NCI-H2227 (cell line): ENCODE measurements around the gene KIF2C.
"Not testable (repeated sequence)": the region's sequence is repeated elsewhere in the genome, so short reads cannot be mapped to it uniquely, and the experiment has no call there.

ENCODE experiments used
- DNase-seq: peaks from one replicate; lab custom pipeline; 2025; ENCODE audit not compliant: unreplicated experiment; lab: John Stamatoyannopoulos, UW

KIF2C gene

DNA sequence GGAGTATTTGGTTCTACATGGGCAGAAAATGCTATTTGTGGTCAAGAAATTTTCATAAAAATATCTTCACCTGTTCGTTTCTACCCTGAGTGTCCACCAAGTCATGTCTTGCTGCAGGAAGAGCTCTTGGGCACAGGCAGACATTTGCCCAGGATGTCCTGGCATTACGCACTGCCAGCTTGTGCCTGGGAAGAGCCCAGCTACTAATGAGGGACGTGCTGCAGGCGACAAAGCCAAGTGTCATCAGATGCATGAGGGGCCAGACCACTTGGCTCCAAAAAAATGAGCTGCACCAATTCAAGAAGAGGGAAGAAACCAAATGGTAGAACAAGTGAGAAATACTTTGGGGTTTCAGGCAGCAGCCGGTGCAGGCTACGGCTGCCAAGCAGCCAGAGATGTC, 21.5 kb upstream of the KIF2C start:
- no peak for DNase-seq

DNA sequence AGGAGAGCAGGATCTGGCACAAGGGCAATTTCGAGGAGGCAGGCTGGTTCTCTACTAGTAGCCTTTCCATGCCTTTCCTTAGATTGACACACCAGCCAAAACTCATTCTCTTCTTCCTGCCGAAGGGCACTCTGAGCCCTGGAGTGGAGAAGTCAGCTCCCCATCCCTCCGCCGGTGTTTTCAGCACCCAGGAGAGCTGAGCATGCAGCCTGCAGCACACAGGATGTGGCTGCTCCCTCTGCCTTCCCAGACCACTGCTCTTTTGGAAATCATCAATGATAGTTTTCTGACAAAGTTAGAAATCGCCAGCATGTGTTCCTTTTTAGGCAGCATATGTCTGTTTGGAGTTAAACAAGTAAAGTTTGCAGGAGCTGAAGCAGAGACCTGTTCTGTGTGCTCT, 20.3 kb upstream of the KIF2C start:
- no peak for DNase-seq

DNA sequence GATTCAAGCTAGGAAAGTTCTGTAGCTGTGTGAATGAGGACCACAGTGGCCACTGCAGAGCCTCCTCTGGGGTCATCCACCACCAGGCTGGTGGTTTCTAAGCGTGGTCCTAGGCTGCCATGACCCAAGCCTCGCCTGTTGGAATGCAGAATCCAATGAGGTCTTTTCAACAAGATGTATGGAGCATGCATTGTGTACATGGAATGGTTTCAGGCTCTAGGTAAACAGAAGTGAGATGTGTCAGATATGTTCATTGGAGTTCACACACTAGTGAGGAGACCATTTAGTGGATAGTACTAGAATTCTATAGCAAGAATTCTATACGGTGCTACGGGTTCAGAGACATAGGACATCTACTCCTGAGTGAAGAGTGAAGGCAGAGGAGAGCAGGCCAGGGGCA, 19.4 kb upstream of the KIF2C start:
- no peak for DNase-seq

DNA sequence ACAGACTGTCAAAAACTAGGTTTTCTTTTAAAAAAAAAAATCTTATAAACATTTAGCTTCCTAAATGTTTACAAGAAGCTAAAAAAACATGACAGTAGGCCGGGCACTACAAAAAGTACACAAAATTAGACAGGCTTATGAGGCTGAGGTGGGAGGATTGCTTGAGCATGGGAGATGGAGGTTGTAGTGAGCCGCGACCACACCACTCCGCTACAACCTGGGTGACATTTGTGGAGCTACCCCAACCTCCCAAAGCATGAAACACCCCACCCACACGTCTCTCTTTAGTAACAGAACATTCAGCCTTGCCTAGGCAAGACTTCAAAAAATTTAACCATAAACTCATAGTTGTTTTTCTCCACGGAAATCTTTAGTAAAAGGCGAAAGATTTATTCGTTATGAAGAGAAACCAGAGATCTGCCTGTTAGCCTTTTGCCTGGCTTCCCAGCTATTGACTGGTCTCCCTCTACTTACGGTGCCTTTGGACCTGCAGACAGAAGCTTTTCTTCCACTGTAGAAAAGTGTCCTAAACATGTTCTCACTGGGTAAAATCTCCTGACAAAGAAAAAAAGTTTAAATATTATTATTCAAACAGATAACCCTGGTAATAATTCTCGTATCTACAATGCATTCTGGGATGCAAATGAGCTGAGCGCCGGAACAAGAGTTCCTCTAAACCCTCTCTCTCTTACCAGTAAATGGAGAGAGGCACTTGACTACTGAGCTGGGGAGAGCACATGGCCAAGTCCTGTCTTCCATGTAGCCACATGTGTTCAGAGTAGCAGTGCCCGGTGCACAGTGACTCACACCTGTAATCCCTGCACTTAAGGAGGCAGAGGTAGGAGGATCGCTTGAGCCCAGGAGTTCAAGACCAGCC, 17.9 kb upstream of the KIF2C start:
- peak; percentile 90 for DNase-seq

DNA sequence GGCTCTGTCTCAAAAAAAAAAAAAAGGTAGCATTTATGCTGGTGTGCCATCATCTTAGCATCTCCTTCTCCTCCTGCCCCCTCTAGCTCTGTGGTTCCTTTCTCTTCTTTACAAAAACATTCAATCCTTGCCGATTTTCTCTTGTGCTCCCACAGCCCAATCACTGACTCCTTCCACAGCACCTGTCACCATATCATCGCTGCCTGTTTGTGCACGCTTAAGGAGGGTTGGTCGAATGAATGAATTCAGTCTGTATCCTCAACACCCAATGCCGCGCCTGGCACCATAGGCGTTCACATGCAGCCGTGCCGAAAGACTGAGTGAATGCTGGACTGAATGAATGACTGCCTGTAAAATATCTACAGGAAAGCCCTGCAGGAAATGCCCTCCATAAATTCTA, 16.6 kb upstream of the KIF2C start:
- DNase-seq: no peak

DNA sequence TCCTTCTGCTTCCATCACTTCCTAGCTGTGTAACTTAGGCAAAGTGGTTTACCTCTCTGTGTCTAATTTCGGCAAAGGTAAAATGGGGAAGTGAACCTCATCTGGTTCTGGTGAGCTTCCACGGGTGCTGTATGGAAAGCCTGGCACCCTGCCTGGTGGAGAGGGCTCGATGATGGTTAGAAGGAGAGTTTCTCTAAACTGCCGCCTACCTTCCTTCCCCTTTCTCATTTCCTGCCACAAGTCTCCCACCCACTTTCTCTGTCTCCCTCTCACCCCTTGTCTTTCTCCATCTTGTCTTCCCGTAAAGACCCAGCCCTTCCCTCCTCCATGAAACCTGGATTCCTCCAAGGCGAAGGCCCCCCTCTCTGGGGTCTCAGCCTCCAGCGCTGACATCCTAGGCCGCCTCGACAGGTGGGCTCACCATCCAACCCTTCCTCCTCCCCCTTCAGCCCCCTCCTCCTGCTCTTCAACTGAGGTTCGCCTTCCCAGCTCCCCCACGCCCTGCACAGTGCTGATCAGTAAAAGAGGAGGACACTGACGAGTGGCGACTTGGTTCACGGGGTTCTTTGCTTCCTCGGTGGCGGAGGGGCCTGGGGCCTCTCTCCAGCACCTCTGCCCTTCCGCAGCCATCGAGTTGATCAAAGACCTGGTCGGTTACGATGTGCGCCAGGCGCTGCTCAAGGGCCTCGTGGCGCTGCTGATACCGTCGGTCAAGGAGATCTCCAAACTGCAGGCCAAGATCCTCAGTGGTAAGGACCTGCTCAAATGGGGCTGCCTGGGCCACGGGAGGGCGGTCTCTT, 15.9 kb upstream of the KIF2C start:
- DNase-seq: no peak

DNA sequence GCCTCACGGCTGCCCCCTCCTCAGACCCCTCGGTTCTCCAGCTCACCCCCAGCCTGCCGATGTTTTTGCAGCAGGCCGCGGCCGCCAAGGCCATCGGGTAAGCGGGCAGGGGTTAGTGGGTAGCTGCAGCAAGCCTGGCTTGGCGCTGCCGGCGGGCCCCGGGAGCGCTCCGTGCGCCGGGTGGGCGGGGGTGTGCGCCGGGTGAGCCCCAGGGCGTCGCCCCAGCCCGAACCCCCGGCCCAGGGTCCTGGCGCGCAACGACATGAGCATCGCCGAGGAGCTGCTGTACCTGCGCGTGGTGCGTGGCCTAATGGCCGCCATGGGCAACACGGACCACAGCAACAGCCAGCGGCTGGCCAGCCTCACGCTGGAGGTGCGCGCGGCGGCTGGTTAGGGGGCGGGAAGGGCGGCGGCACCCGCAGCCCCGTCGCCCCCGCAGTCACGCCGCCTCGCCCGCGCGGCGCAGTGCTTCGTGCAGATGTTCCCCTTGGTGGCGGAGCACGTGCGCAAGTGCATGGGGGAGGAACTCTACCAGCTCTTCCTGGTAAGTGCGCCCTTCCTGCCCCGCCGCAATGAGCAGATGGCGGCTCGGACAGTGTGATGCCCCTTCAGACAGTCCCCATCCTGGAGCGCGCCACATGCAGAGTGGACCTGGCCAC, 15.2 kb upstream of the KIF2C start:
- DNase-seq: no peak

DNA sequence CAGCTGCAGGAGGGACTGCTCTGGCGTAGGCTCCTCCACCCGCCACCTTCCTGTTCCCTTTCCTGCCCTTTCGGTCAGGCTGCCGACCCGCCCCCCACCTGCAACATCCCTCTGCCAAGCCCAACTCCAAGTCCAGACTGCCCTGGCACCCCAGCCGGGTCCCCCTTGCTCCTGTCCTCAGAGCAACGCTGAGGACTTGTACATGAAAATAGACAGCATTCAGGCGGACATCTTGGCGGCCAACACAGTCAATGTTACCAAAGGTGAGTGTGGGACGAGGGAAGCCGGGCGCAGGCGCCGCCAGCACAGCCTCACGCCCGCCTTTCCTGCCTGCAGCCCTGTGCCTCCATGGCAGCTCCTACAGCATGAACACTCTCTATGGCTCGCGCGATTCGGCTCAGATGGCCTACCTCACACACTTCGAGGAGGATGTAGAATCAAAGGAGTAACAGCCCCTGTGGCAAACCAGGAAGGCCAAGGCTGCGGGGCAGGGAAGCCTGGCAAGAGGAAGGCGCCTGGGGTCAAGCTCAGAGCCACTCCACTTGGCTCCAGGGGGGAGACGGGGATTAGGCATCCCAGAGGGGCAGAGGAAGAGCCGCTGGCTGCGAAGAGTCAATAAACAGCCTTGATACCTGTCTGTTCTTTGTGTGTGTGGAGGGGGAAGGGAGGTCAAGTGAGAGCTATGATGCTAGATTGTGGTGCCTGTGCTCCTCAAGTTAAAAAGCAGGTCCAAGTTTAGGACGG, 14.5 kb upstream of the KIF2C start:
- no peak for DNase-seq

DNA sequence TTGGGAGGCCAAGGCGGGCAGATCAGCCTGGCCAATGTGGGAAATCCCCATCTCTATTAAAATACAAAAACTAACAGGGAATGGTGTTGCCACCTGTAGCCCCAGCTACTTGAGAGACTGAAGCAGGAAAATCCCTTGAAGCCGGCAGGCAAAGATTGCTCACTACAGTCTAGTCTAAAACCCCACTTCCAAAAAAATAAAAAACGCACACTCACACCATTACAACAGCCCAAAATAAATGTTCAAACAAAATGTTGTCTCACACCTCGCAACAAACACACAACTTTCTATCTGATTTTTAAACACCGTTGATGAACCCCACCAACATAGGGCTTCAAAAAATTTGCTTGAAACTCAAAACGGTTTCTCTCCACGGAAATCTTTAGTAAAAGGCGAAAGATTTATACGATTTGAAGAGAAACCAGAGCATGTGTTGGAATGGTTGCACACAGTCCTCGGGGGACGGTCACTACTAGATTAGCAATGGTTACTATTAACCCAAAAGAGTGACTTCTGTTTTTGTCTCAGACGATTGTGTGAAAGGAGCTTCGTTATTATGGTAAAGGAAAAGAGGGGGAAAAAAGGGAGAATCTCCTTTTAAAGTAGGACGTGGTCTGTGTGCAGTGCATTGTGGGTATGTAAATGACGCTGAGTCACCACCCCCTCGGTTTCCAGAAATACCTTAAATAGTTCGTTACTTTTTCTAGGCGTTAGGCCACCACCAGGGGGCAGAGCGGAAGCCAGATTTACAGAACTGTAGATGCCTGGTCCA, 8.7 kb upstream of the KIF2C start, which contains the start of gene RNU5D-1:
RNU5D-1 (minus strand) TSS at position 430 of the 772 bp plus-strand sequence.
- DNase-seq: peak; percentile 96

DNA sequence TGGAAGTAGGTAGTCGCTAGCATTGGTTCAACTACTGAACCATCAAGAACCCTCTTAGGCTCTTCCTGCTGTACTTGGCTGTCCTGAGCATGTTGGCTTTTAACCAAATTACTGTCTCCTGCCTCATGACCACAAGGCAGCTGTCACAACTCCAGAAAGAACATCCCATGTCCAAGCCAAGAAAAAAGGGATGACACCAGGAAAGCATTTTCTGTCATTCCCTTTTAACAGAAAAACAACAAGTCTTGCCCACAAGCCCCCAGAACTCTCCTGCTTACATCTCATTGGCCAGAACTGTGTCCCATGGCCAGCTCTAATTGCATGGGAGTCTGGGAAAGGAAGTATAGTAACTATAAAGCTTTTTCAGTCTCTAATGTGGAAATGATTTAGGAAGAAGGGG, 6.3 kb upstream of the KIF2C start:
- DNase-seq: no peak

DNA sequence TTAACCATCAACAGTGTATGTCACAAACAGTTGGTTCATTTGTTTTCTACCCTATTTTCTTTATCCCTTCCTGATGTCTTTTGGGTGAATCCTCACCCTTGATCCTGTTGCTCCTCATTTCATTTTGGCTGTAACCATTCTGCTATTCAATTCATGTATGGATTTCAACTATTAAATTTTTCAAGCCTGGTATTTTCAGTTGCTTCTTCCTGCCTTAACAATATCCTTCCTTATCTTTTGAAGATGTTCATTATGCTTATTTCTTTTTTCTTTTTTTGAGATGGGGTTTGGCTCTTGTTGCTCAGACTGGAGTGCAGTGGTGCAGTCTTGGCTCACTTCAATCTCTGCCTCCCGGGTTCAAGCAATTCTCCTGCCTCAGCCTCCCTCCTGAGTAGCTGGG, 5.9 kb upstream of the KIF2C start:
- no peak for DNase-seq

DNA sequence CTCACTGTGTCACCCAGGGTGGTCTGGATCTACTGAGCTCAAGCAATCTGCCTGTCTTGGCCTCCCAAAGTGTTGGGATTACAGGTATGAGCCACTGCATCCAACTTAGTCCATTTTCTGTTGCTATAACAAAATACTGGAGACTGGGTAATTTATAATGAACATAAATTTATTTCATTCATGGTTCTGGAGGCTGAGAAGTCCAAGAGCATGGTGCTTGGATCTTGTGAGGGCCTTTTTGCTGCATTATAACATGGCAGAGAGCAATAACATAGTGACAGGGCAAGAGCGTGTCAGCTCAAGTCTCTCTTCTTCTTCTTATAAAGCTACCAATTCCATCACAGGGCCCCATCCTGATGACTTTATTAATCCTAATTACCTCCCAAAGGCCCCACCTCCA, 3.6 kb upstream of the KIF2C start:
- no peak for DNase-seq

DNA sequence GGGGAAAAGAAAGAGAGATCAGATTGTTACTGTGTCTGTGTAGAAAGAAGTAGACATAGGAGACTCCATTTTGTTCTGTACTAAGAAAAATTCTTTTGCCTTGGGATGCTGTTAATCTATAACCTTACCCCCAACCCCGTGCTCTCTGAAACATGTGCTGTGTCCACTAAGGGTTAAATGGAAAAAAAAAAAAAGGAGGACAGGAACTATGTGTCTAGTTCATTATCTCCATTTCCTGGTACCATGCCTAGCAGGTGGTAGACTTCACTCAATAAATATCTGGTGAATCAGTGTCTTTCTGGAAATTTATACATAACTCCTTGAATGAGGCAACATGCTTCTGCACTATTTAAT, 707 bp upstream of the KIF2C start:
- not testable (repeated sequence) for DNase-seq

DNA sequence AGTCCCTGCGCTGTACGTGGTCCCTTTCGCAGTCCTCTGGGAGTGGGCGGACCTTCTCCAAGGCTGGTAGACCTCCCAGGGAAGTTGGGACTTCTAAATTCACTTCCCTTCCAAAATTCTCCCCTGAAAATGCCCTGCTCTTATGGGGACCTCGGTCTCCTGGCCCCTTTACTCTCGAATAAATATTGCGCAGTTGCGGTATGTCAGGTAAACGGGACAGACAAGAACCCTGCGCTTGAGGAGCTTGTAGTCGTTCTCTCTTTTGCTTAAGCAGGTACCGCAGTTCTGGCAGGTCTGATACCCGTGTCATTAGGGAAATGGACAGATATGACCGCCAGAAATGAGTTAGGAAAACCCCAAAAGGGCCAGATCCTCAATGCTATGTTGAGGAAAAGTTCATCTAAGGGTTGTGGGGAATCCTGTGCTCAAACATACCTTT, 561 bp downstream of the KIF2C start:
- DNase-seq: no peak

DNA sequence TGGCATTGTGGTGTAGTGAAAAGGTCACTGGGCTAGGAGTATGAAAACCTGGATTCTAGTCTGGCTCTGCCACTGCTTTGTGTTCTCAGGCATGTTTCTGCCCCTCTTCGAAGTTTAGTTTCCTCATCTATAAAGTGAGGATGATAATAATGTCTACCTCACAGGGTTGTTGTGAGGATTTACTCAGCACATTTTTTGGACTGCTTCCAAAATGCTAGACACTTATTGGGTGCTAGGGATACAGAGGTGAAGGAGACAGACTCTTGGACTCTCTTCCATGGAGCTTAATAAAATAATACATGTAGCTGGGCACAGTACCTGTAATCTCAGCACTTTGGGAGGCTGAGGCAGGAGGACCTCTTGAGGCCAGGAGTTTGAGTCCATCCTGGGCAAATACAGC, 3.6 kb downstream of the KIF2C start:
- no peak for DNase-seq

DNA sequence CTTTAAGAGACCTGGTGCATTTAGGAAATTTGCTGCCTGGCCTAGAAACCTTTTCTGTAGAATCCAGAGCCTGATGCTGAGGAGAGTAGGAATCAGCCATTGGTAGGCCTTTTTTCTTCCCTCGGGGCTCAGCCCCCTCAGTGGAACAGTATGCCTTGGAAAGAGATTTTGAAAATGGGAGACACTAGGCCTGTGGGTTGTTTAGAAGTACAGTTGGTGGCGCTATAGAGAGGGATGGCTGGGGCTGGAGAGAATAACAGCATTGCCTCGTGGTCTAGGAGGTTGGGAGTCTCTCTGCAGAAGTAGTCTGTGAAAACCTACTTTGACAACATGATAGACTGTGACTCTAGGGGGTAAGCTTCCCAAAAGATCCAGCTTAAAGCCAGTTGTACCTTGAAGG, 8.2 kb downstream of the KIF2C start:
- no peak for DNase-seq

DNA sequence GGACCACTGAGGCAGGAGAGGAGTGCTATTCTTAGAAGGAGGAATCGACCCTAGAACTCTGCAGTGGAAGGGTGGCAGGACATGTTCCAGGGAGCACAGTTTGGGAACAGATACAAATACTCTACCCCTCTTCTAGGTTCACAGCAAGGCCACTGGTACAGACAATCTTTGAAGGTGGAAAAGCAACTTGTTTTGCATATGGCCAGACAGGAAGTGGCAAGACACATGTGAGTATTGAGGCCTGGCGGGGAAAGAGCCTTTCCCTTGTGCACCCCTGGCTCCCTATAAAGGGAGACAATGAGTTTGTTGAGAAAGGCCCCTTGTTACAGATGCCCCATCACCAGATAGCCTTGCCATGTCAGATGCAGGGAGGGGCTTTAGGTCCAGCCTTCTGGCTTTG, 17.8 kb downstream of the KIF2C start:
- DNase-seq: no peak

DNA sequence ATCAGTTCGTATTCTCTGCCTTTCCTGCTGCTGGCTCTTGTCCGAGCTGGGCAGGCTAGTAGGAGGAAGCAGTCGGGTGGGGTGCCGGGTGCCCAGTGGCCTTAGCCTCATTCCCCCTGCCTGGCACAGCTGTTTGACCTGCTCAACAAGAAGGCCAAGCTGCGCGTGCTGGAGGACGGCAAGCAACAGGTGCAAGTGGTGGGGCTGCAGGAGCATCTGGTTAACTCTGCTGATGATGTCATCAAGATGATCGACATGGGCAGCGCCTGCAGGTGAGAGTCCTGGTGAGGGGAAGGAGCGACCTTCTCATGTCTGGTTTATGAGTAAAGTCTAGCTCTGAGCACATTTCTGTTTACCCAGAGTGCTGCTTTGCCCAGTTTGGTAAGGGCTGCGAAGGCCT, 19.4 kb downstream of the KIF2C start:
- no peak for DNase-seq

DNA sequence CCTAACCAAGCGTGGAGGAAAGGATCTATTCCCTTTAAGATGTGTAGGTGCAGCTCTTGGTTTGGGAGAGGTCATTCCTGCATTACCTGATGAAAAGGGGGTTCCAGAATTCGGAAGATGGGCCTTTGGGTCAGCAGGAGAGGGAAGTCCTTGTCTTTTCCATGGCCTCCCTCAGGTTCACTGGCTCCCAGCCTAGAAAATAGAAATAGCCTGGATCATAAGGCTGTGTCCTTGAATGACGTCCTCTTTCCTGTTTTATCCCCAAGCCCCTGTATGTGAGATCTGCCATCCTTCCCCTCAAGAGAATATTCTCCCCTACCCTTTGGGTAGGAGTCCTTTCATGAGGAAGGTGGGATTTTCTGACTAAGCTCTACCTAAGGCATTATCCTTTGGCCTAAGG, 21.2 kb downstream of the KIF2C start:
- no peak for DNase-seq

DNA sequence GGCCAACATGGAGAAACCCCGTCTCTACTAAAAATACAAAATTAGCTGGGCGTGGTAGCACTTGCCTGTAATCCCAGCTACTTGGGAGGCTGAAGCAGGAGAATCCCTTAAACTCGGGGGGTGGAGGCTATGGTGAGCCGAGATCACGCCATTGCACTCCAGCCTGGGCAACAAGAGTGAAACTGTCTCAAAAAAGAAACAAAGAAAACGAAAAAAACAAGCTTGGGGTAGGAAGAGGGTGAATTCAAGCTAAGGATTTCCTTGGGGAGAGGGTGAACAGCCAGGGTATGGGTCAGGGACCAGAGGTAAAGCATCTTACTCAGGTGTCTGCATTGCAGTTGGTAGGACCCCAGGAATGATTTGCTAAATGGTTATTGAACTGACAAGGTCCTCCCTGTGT, 26.8 kb downstream of the KIF2C start:
- not testable (repeated sequence) for DNase-seq
